GM12878 (cell line): Measurements from ENCODE around the gene NR0B1. TPM values are rescaled to one million over a fixed set of nuclear protein-coding genes. Genes with fewer than 3 reads are reported as not detected.

Source experiments
- ATAC-seq: fragments of 200-7000 bp; cut with Tn5 transposase; 3 replicates; pipeline ENCODE4 v1.9.1; 2020; ENCODE audit warnings: mild to moderate bottlenecking, moderate library complexity
- BruUV-seq: library from RNA; stranded (reverse); fragments of 400-500 nt; replicated peaks from 2 replicates; lab custom pipeline; 2021; lab: Mats Ljungman, UMichigan
- CTCF ChIA-PET: fragments of 300-600 bp; sonication (Branson Sonifier 250); formaldehyde crosslinking; extraction: SDS; loops from one replicate; lab custom pipeline; 2021; ENCODE audit warnings: inconsistent platforms; lab: Yijun Ruan, JAX
- POLR2A ChIA-PET: fragments of 350-600 bp; formaldehyde crosslinking; extraction: SDS; loops from one replicate; lab custom pipeline; 2021; ENCODE audit warnings: inconsistent platforms; lab: Charles Lee
- RAD21 ChIA-PET: fragments of 300-600 bp; sonication (Branson Sonifier 250); formaldehyde crosslinking; loops from one replicate; lab custom pipeline; 2023; ENCODE audit warnings: antibody characterized with exemption; ENCODE audit not compliant: unreplicated experiment; lab: Charles Lee
- SMC1A ChIA-PET: fragments of 300-600 bp; sonication (Branson Sonifier 250); formaldehyde crosslinking; loops from one replicate; lab custom pipeline; 2023; ENCODE audit not compliant: unreplicated experiment, uncharacterized antibody; lab: Charles Lee
- DNase-seq: peaks from one replicate; pipeline ENCODE4 v3.0.0-alpha.2; 2011; ENCODE audit warnings: low read depth, low spot score
- FAIRE-seq: peaks from 3 replicates; lab custom pipeline; 2011; peaks lifted over from hg19 to GRCh38; lab: Jason Lieb, UNC
- H2AFZ ChIP-seq: 2 replicates; pipeline ENCODE4 v1.6.0; 2011; ENCODE audit warnings: low read depth, low read length, control low read depth; ENCODE audit not compliant: control insufficient read depth
- H3K27ac ChIP-seq: 2 replicates; pipeline ENCODE4 v1.5.1; 2011; ENCODE audit warnings: control low read depth; ENCODE audit not compliant: control insufficient read depth, insufficient read depth
- H3K27me3 ChIP-seq, 2 experiments: replicated peaks in 1 of 2; 2 replicates each; pipeline versions ENCODE4 v1.6.0 to v1.6.1; 2011; ENCODE audit warnings: low read length in 1 of 2; ENCODE audit not compliant: control insufficient read depth in 2 of 2, insufficient read depth in 2 of 2
- H3K36me3 ChIP-seq, 2 experiments: 2 replicates each; pipeline ENCODE4 v1.5.1; 2011; ENCODE audit warnings: low read length in 1 of 2; ENCODE audit not compliant: control insufficient read depth in 2 of 2, insufficient read depth in 2 of 2
- H3K4me1 ChIP-seq: 2 replicates; pipeline ENCODE4 v1.6.1; 2011; ENCODE audit warnings: mild to moderate bottlenecking, low read length, moderate library complexity, mixed read lengths; ENCODE audit not compliant: control insufficient read depth, insufficient read depth
- H3K4me2 ChIP-seq: 2 replicates; pipeline ENCODE4 v1.6.0; 2011; ENCODE audit warnings: control low read depth; ENCODE audit not compliant: control insufficient read depth, insufficient read depth
- H3K4me3 ChIP-seq: fragments of 200-600 bp; sonication (generic); 2 replicates; pipeline ENCODE4 v1.5.1; 2016
- H3K79me2 ChIP-seq: 2 replicates; pipeline ENCODE4 v1.6.0; 2011; ENCODE audit warnings: low read length; ENCODE audit not compliant: control insufficient read depth, insufficient read depth
- H3K9ac ChIP-seq: 2 replicates; pipeline ENCODE4 v1.8.0; 2011; ENCODE audit warnings: low read length, control low read depth, mixed read lengths; ENCODE audit not compliant: control insufficient read depth, insufficient read depth
- H3K9me3 ChIP-seq: replicated peaks from 3 replicates; pipeline ENCODE4 v1.5.1; 2011; ENCODE audit warnings: mild to moderate bottlenecking, low read length; ENCODE audit not compliant: control insufficient read depth, insufficient read depth
- H4K20me1 ChIP-seq: 2 replicates; pipeline ENCODE4 v1.6.0; 2011; ENCODE audit not compliant: control insufficient read depth, insufficient read depth
- CREM ChIP-seq: IDR thresholded peaks from 2 replicates; pipeline ENCODE4 v1.6.1; 2014; ENCODE audit warnings: antibody characterized with exemption, low read depth
- HCFC1 ChIP-seq: fragments of 150-350 bp; IDR thresholded peaks from 2 replicates; pipeline ENCODE4 v1.6.1; 2014; ENCODE audit warnings: low read length
- HDGF ChIP-seq: fragments of 450-650 bp; IDR thresholded peaks from 2 replicates; pipeline ENCODE4 v1.6.1; 2016; ENCODE audit warnings: antibody characterized with exemption
- IKZF2 ChIP-seq, 2 experiments: fragments of 450-650 bp; IDR thresholded peaks; 2 replicates each; pipeline ENCODE4 v1.6.1; 2017; ENCODE audit warnings: mild to moderate bottlenecking in 2 of 2, moderate library complexity in 2 of 2
- KAT2A ChIP-seq: conservative IDR thresholded peaks from 2 replicates; pipeline ENCODE4 v1.6.1; 2011; ENCODE audit warnings: low read depth, low read length; ENCODE audit not compliant: control insufficient read depth
- KDM1A ChIP-seq: fragments of 200-600 bp; sonication (generic); IDR thresholded peaks from 2 replicates; pipeline ENCODE4 v1.6.1; 2016; ENCODE audit warnings: borderline replicate concordance
- MTA3 ChIP-seq: IDR thresholded peaks from 2 replicates; pipeline ENCODE4 v1.6.1; 2012; ENCODE audit warnings: low read length, inconsistent platforms, borderline replicate concordance
- MYB ChIP-seq: fragments of 150-350 bp; IDR thresholded peaks from 2 replicates; pipeline ENCODE4 v1.6.1; 2014; ENCODE audit warnings: mild to moderate bottlenecking, low read depth, low read length, borderline replicate concordance
- NFIC ChIP-seq: IDR thresholded peaks from 2 replicates; pipeline ENCODE4 v1.6.1; 2012; ENCODE audit warnings: low read depth, mild to moderate bottlenecking, inconsistent platforms, low read length, moderate library complexity
- NR2F1 ChIP-seq: fragments of 450-650 bp; conservative IDR thresholded peaks from 2 replicates; pipeline ENCODE4 v1.6.1; 2017; ENCODE audit warnings: mild to moderate bottlenecking
- POLR2A ChIP-seq: IDR thresholded peaks from 2 replicates; pipeline ENCODE4 v1.6.1; 2011; ENCODE audit warnings: low read depth, mild to moderate bottlenecking, low read length
- RB1 ChIP-seq: fragments of 450-650 bp; formaldehyde crosslinking; IDR thresholded peaks from 2 replicates; pipeline ENCODE4 v1.6.1; 2017; ENCODE audit warnings: mild to moderate bottlenecking, borderline replicate concordance
- SIX5 ChIP-seq: IDR thresholded peaks from 2 replicates; pipeline ENCODE4 v1.6.1; 2011; ENCODE audit warnings: mild to moderate bottlenecking, low read depth, low read length, moderate library complexity; ENCODE audit not compliant: severe bottlenecking
- SMARCA5 ChIP-seq: fragments of 450-650 bp; IDR thresholded peaks from 2 replicates; pipeline ENCODE4 v1.6.1; 2017; ENCODE audit warnings: mild to moderate bottlenecking
- STAT1 ChIP-seq: fragments of 450-650 bp; conservative IDR thresholded peaks from 2 replicates; pipeline ENCODE4 v1.6.1; 2014; ENCODE audit warnings: antibody characterized with exemption, mild to moderate bottlenecking
- TAF1 ChIP-seq: IDR thresholded peaks from 2 replicates; pipeline ENCODE4 v1.6.1; 2011; ENCODE audit warnings: mild to moderate bottlenecking, low read depth, low read length, borderline replicate concordance
- ZBED1 ChIP-seq: IDR thresholded peaks from 2 replicates; pipeline ENCODE4 v1.6.1; 2016; ENCODE audit warnings: borderline replicate concordance
- ZNF622 ChIP-seq: fragments of 450-650 bp; IDR thresholded peaks from 2 replicates; pipeline ENCODE4 v1.6.1; 2017; ENCODE audit warnings: mild to moderate bottlenecking, inconsistent platforms
- WGBS: methylation state at CpG from one replicate; pipeline ENCODE4 v1.1.6; 2016; ENCODE audit warnings: low lambda C conversion rate; ENCODE audit not compliant: insufficient replicate concordance, insufficient coverage; ENCODE audit errors: missing lambda C conversion rate; 5-methylcytosine and 5-hydroxymethylcytosine counted together
- in situ Hi-C: fragments of 300-500 bp; cut with MboI; formaldehyde crosslinking; loops from 9 replicates; pipeline ENCODE4 v1.14.3; 2018; ENCODE audit warnings: mixed read lengths
- intact Hi-C: fragments of 100-400 bp; cut with micrococcal nuclease; formaldehyde crosslinking; loops from one replicate; pipeline ENCODE4 v1.14.2; 2022; ENCODE audit not compliant: unreplicated experiment
- polyA plus RNA-seq, 11 experiments: library from polyadenylated mRNA; depleted of rRNA in 4 of 11; unstranded in 6 of 11; stranded (reverse) in 5 of 11; fragments of >200 nt; fragmentation: Nextera tagmentation in 4 of 11; fragmentation: Illumina TruSeq in 1 of 11; extraction: Ambion mirVana in 4 of 11; extraction: Trizol in 1 of 11; gene quantifications; 1 replicate in 1 of 11; 2 replicates in 10 of 11; pipeline versions ENCODE4 v1.2.1 to v1.2.3, GENCODE V29; 2011 to 2016; ENCODE audit warnings: inconsistent platforms in 2 of 11, missing spikeins in 2 of 11, low read depth in 1 of 11
- total RNA-seq, 4 experiments: library from RNA; depleted of rRNA in 3 of 4; stranded (reverse); fragments of >200 nt in 3 of 4; fragmentation: Illumina TruSeq in 1 of 4; extraction: Trizol in 1 of 4; gene quantifications; 2 replicates each; pipeline versions ENCODE4 v1.2.1 to v1.2.3, GENCODE V29; 2013 to 2021
- TF ChIP-seq, protein P1 (sequence below): IDR thresholded peaks from 2 replicates; pipeline ENCODE4 v1.6.1; 2012; ENCODE audit warnings: low read depth, low read length, improper control_type of control experiment
- TF ChIP-seq, protein P2 (sequence below): IDR thresholded peaks from 2 replicates; pipeline ENCODE4 v1.6.1; 2012; ENCODE audit warnings: low read depth, low read length, improper control_type of control experiment
- TF ChIP-seq, protein P3 (sequence below): fragments of 450-650 bp; IDR thresholded peaks from 2 replicates; pipeline ENCODE4 v1.6.1; 2017; ENCODE audit warnings: mild to moderate bottlenecking

The NR0B1 gene
- total and polyA plus RNA-seq, 10 of the 15 experiments (the other 5 are each of a cell fraction or from before 2014, with no cell fraction given), result not detected

DNA sequence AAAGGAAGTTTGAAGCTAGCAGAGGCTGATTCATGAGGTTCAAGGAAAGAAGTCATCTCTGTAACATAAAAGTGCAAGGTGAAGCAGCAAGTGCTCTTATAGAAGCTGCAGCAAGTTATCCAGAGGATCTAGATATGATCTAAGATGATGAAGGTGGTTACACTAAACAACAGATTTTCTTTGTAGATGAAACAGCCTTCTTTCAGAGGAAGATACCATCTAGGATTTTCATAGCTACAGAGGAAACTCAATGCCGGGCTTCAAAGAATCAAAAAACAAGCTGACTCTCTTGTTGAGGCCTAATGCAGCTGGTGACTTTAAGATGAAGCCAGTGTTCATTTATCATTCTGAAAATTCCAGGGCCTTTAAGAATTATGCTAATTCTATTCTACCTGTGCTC lies 28.8 kb downstream of the NR0B1 start (continued):
- TF ChIP-seq KDM1A (no peak), NR2F1 (no peak)
- TF ChIP-seq, all 136 proteins: peak for 0

DNA sequence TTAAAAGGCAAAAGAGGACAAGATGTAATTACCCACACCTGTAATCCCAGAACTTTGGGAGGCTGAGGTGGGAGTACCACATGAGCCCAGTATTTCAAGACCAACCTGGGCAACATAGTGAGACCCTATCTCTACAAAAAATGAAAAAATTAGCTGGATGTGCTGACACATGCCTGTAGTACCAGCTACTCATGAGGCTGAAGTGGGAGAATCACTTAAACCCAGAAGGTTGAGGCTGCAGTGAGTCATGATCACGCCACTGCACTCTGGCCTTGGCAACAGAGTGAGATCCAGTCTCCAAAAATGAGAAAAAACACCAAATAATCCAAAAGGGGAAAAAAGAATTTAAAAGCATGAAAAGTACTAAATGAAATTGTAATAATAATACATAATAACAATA lies 30.8 kb downstream of the NR0B1 start:
- in situ Hi-C loops (loop anchor here (10.0 kb wide), 1 partner anchor 226 kb away; no protein-coding TSS in a partner anchor), intact Hi-C loops (loop anchor here (10.0 kb wide), 1 partner anchor 134 kb away; no protein-coding TSS in a partner anchor)
- FAIRE-seq (no peak), DNase-seq (no peak), ATAC-seq (no peak)
- no peaks in the 10 kb centered on the region for H3K4me1 ChIP-seq
- ChIA-PET CTCF (interaction anchor here (0.6 kb wide), 1 partner anchor 23 kb away, joined by 3 read pairs; no protein-coding TSS in a partner anchor), POLR2A (no interaction called here), SMC1A (no interaction called here), RAD21 (no interaction called here)
- no TSS peak for BruUV-seq
- H4K20me1 ChIP-seq, result no peaks in the 10 kb centered on the region
- WGBS, result 0% methylated on average over 1 of the region's 1 CpG
- H3K27me3 ChIP-seq, result no peaks in the 10 kb centered on the region
- no peak overlapping the region for H3K4me3 ChIP-seq
- no peak overlapping the region for H3K27ac ChIP-seq
- no peaks in the 10 kb centered on the region for H3K79me2 ChIP-seq
- TF ChIP-seq NFIC (no peak), POLR2A (no peak), TAF1 (no peak), MYB (no peak), SIX5 (no peak), SMARCA5 (no peak), KDM1A (no peak), IKZF2 (IDR thresholded peaks at IDR 0.05) (no peak), HDGF (no peak), HCFC1 (no peak), MTA3 (no peak), ZNF622 (no peak), RB1 (no peak), CREM (no peak), STAT1 (no peak), KAT2A (no peak), ZBED1 (no peak)
- TF ChIP-seq, protein P1, sequence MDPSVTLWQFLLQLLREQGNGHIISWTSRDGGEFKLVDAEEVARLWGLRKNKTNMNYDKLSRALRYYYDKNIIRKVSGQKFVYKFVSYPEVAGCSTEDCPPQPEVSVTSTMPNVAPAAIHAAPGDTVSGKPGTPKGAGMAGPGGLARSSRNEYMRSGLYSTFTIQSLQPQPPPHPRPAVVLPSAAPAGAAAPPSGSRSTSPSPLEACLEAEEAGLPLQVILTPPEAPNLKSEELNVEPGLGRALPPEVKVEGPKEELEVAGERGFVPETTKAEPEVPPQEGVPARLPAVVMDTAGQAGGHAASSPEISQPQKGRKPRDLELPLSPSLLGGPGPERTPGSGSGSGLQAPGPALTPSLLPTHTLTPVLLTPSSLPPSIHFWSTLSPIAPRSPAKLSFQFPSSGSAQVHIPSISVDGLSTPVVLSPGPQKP, result no peak
- TF ChIP-seq, protein P2, sequence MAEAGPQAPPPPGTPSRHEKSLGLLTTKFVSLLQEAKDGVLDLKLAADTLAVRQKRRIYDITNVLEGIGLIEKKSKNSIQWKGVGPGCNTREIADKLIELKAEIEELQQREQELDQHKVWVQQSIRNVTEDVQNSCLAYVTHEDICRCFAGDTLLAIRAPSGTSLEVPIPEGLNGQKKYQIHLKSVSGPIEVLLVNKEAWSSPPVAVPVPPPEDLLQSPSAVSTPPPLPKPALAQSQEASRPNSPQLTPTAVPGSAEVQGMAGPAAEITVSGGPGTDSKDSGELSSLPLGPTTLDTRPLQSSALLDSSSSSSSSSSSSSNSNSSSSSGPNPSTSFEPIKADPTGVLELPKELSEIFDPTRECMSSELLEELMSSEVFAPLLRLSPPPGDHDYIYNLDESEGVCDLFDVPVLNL, result no peak
- TF ChIP-seq, protein P3, sequence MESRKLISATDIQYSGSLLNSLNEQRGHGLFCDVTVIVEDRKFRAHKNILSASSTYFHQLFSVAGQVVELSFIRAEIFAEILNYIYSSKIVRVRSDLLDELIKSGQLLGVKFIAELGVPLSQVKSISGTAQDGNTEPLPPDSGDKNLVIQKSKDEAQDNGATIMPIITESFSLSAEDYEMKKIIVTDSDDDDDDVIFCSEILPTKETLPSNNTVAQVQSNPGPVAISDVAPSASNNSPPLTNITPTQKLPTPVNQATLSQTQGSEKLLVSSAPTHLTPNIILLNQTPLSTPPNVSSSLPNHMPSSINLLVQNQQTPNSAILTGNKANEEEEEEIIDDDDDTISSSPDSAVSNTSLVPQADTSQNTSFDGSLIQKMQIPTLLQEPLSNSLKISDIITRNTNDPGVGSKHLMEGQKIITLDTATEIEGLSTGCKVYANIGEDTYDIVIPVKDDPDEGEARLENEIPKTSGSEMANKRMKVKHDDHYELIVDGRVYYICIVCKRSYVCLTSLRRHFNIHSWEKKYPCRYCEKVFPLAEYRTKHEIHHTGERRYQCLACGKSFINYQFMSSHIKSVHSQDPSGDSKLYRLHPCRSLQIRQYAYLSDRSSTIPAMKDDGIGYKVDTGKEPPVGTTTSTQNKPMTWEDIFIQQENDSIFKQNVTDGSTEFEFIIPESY, result no peak
- H3K4me2 ChIP-seq, result no peak overlapping the region
- H3K36me3 ChIP-seq, result no peaks in the 10 kb centered on the region
- no peaks in the 10 kb centered on the region for H3K9me3 ChIP-seq
- no peak overlapping the region for H2AFZ ChIP-seq
- no peak overlapping the region for H3K9ac ChIP-seq
